Thymus (tissue), 11 donors: ENCODE data around the gene IFNK. TPM values are rescaled to one million over a fixed set of nuclear protein-coding genes. Genes with fewer than 3 reads are reported as not detected.
A peak's percentile ranks its signal among the peaks of the same experiment; 100 is the strongest.
"Not testable (repeated sequence)": the region's sequence is repeated elsewhere in the genome, so short reads cannot be mapped to it uniquely, and the experiment has no call there.

Experiments used
- DNase-seq, 9 donors: peaks; one replicate each; pipeline ENCODE4 v3.0.0-alpha.2; 2013; ENCODE audit warnings: low spot score in 9 of 9, low read depth in 6 of 9, missing footprints in 1 of 9
- H3K27ac ChIP-seq, 2 donors: one replicate each; pipeline ENCODE4 v1.5.1; 2013; ENCODE audit warnings: control low read depth in 1 of 2, low read depth in 1 of 2, low read length in 1 of 2, mild to moderate bottlenecking in 1 of 2, moderate library complexity in 1 of 2
- H3K27me3 ChIP-seq, 2 donors: one replicate each; pipeline ENCODE4 v1.5.1; 2013; ENCODE audit warnings: low read length in 1 of 2; ENCODE audit not compliant: control insufficient read depth in 2 of 2, insufficient read depth in 1 of 2
- H3K36me3 ChIP-seq, 2 donors: one replicate each; pipeline ENCODE4 v1.5.1; 2013; ENCODE audit warnings: low read length in 1 of 2, mild to moderate bottlenecking in 1 of 2, moderate library complexity in 1 of 2; ENCODE audit not compliant: control insufficient read depth in 2 of 2, insufficient read depth in 2 of 2
- H3K4me1 ChIP-seq, 2 donors: one replicate each; pipeline ENCODE4 v1.5.1; 2013; ENCODE audit warnings: low read length in 2 of 2; ENCODE audit not compliant: control insufficient read depth in 2 of 2, insufficient read depth in 2 of 2
- H3K4me3 ChIP-seq, 2 donors: one replicate each; pipeline ENCODE4 v1.5.1; 2013; ENCODE audit warnings: low read length in 2 of 2, control low read depth in 1 of 2, mild to moderate bottlenecking in 1 of 2
- H3K9me3 ChIP-seq, 2 donors: one replicate each; pipeline ENCODE4 v1.5.1; 2013; ENCODE audit warnings: low read length in 1 of 2, mild to moderate bottlenecking in 1 of 2; ENCODE audit not compliant: control insufficient read depth in 2 of 2, insufficient read depth in 1 of 2
- WGBS: extraction: QIAGEN DNeasy Blood & Tissue Kit; methylation state at CpG from one replicate; pipeline ENCODE4 v1.1.7; 2013; 5-methylcytosine and 5-hydroxymethylcytosine counted together
- polyA plus RNA-seq: library from polyadenylated mRNA; stranded (reverse); fragments of 200-250 nt; gene quantifications from one replicate; pipeline ENCODE4 v1.2.3, GENCODE V29; 2013
- total RNA-seq: library from RNA; stranded (reverse); fragments of 120-200 nt; gene quantifications from one replicate; pipeline ENCODE4 v1.2.4, GENCODE V29; 2013
- donor health status: healthy.

Gene IFNK
- total and polyA plus RNA-seq, 2 donors, result 0.52 TPM; not detected in 1

GRCh38 chr9:27487927-27488326 lies 36.2 kb upstream of the IFNK start:
- WGBS, result 96% methylated on average over 1 of the region's 1 CpG
- Histone ChIP-seq H3K9me3 (no peaks in the 10 kb centered on the region), H3K27ac (no peak overlapping the region), H3K4me3 (no peak overlapping the region), H3K4me1 (peaks cover 0 to 22% of the 10 kb centered on the region in 2 donors), H3K36me3 (no peaks in the 10 kb centered on the region), H3K27me3 (no peaks in the 10 kb centered on the region)
- DNase-seq, result no peak

- H3K27ac ChIP-seq, result peak overlapping the region in 1 of 2 donors; percentile 30
- WGBS, result 67% methylated on average over 5 of the region's 5 CpGs
- no peaks in the 10 kb centered on the region for H3K9me3 ChIP-seq
- no peak overlapping the region for H3K4me3 ChIP-seq
- no peaks in the 10 kb centered on the region for H3K27me3 ChIP-seq
- H3K4me1 ChIP-seq, result peaks cover 0 to 22% of the 10 kb centered on the region in 2 donors
- H3K36me3 ChIP-seq, result no peaks in the 10 kb centered on the region
- DNase-seq, result peak in 2 of 9 donors; percentile 3 to 41
Observed at GRCh38 chr9:27489087-27489876, 34.8 kb upstream of the IFNK start.

GRCh38 chr9:27491154-27491553 lies 32.9 kb upstream of the IFNK start:
- DNase-seq, result no peak
- no peaks in the 10 kb centered on the region for H3K9me3 ChIP-seq
- no peak overlapping the region for H3K4me3 ChIP-seq
- H3K27me3 ChIP-seq, result no peaks in the 10 kb centered on the region
- H3K36me3 ChIP-seq, result no peaks in the 10 kb centered on the region
- peaks cover 0 to 16% of the 10 kb centered on the region in 2 donors for H3K4me1 ChIP-seq
- WGBS, result 15% methylated on average over 1 of the region's 1 CpG
- H3K27ac ChIP-seq, result no peak overlapping the region

GRCh38 chr9:27495480-27496134 lies 28.5 kb upstream of the IFNK start:
- Histone ChIP-seq H3K9me3 (no peaks in the 10 kb centered on the region), H3K4me1 (peaks cover 0 to 3% of the 10 kb centered on the region in 2 donors), H3K27ac (no peak overlapping the region), H3K4me3 (no peak overlapping the region), H3K27me3 (no peaks in the 10 kb centered on the region), H3K36me3 (no peaks in the 10 kb centered on the region)
- 93% methylated on average over 3 of the region's 3 CpGs for WGBS
- no peak for DNase-seq

- Histone ChIP-seq H3K27ac (no peak overlapping the region), H3K27me3 (no peaks in the 10 kb centered on the region), H3K36me3 (no peaks in the 10 kb centered on the region), H3K4me1 (peaks cover 0 to 2% of the 10 kb centered on the region in 2 donors), H3K4me3 (no peak overlapping the region), H3K9me3 (no peaks in the 10 kb centered on the region)
- DNase-seq, result no peak
- WGBS, result 87% methylated on average over 3 of the region's 3 CpGs
Observed at GRCh38 chr9:27496135-27496504, 28.0 kb upstream of the IFNK start.

GRCh38 chr9:27497883-27498417 lies 26.1 kb upstream of the IFNK start:
- no peak for DNase-seq
- H3K4me1 ChIP-seq, result no peaks in the 10 kb centered on the region
- no peak overlapping the region for H3K27ac ChIP-seq
- H3K4me3 ChIP-seq, result no peak overlapping the region
- H3K27me3 ChIP-seq, result no peaks in the 10 kb centered on the region
- H3K9me3 ChIP-seq, result no peaks in the 10 kb centered on the region
- WGBS, result 97% methylated on average over 11 of the region's 11 CpGs
- no peaks in the 10 kb centered on the region for H3K36me3 ChIP-seq

GRCh38 chr9:27499451-27499850 lies 24.6 kb upstream of the IFNK start:
- no peaks in the 10 kb centered on the region for H3K4me1 ChIP-seq
- no peaks in the 10 kb centered on the region for H3K36me3 ChIP-seq
- WGBS, result 60% methylated on average over 2 of the region's 2 CpGs
- H3K9me3 ChIP-seq, result no peaks in the 10 kb centered on the region
- H3K27ac ChIP-seq, result no peak overlapping the region
- no peaks in the 10 kb centered on the region for H3K27me3 ChIP-seq
- DNase-seq, result no peak
- no peak overlapping the region for H3K4me3 ChIP-seq

- H3K4me1 ChIP-seq, H3K27ac ChIP-seq, H3K27me3 ChIP-seq, H3K4me3 ChIP-seq, H3K36me3 ChIP-seq, H3K9me3 ChIP-seq, DNase-seq: not testable (repeated sequence)
- WGBS, result 94% methylated on average over 3 of the region's 3 CpGs
Observed at GRCh38 chr9:27500902-27501301, 23.2 kb upstream of the IFNK start.

GRCh38 chr9:27503623-27504022 lies 20.5 kb upstream of the IFNK start:
- 95% methylated on average over 4 of the region's 4 CpGs for WGBS
- no peaks in the 10 kb centered on the region for H3K27me3 ChIP-seq
- no peaks in the 10 kb centered on the region for H3K4me1 ChIP-seq
- H3K36me3 ChIP-seq, result no peaks in the 10 kb centered on the region
- H3K27ac ChIP-seq, result no peak overlapping the region
- H3K9me3 ChIP-seq, result no peaks in the 10 kb centered on the region
- DNase-seq, result no peak
- H3K4me3 ChIP-seq, result no peak overlapping the region
